Fibroblast of skin of back (primary cell): Measurements from ENCODE around the gene SLC48A1.

Experiments used
- DNase-seq: peaks from one replicate; pipeline ENCODE4 v3.0.0-alpha.2; 2013

SLC48A1 gene

DNA sequence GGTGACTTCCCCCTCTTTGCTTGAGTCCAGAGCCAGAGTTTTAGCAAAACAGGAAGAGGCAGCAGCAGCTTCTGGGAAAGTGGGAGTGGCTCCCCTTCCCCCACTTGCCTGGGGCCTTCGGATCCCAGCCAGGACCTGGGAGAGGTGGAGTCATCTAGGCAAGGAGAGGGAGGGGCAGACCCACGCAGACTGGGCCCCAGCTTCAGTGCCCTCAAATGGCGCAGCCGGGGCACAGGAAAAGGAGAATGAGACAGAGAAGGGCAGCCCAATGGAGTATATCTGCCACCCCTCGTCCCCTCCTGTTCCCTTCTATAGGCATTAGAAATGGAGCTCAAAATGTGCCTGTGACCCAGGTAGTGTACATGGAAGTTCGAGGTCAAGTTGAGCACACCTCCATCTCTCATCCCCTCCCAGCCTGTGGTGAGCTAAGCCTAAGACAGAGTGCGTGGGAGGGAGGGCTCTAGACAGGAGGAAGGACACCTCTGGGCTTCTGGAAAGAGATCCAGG lies 56.0 kb downstream of the SLC48A1 start:
- DNase-seq: peak; percentile 86

DNA sequence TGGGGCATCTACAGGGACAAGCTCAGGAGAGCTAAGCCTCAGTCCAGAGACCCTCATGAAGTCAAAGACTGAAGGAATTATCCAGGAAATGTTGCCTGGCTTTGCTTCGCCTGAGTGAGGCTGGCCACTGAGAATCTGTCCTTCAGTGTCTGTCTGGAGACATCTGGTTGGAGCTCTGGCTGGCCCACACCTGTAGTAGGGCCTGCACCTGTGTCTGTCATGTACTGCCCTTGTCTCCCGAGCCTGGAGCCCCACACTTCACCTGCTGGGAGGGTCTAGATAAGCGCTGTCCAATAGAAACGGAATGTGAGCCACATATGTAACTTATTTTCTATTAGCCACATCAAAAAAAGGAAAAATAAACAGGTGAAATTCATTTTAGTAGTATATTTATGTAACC lies 56.5 kb downstream of the SLC48A1 start:
- DNase-seq: no peak
